SIG-M5 treated with dmso at 0.1 percent for 504 hours (cell line): ENCODE data around the gene ALX3.
A peak's percentile ranks its signal among the peaks of the same experiment; 100 is the strongest.

Source experiments
- DNase-seq: peaks from one replicate; lab custom pipeline; 2025; ENCODE audit not compliant: unreplicated experiment; lab: John Stamatoyannopoulos, UW

Gene ALX3

GRCh38 chr1:110070671-110071242 is at the start of gene ALX3:
ALX3 (minus strand) TSS chr1:110070672; CDS start chr1:110070612, 60 bp downstream.
- no peak for DNase-seq

GRCh38 chr1:110119843-110120242 is 49.4 kb upstream of the ALX3 start:
- DNase-seq: no peak

- no peak for DNase-seq
These were observed 48.3 kb upstream of the ALX3 start for GRCh38 chr1:110118636-110119396.

- DNase-seq: no peak
These were observed 44.3 kb upstream of the ALX3 start for GRCh38 chr1:110114784-110115183.

GRCh38 chr1:110114173-110114572 is 43.7 kb upstream of the ALX3 start:
- no peak for DNase-seq

- DNase-seq: no peak
These were observed 43.1 kb upstream of the ALX3 start for GRCh38 chr1:110113551-110113950.

- DNase-seq: no peak
These were observed 42.2 kb upstream of the ALX3 start for GRCh38 chr1:110112656-110113055.

GRCh38 chr1:110112143-110112542 is 41.7 kb upstream of the ALX3 start, which contains the start of gene UBL4B:
UBL4B (plus strand) TSS chr1:110112443; CDS start chr1:110112535, 92 bp downstream.
- no peak for DNase-seq

- DNase-seq: no peak
These were observed 40.6 kb upstream of the ALX3 start for GRCh38 chr1:110111081-110111480.

- no peak for DNase-seq
These were observed 37.5 kb upstream of the ALX3 start for GRCh38 chr1:110107867-110108469.

- peak; percentile 70 for DNase-seq
These were observed 35.8 kb upstream of the ALX3 start for GRCh38 chr1:110106013-110106941.

- DNase-seq: peak; percentile 80
These were observed 31.6 kb upstream of the ALX3 start for GRCh38 chr1:110102081-110102480.

GRCh38 chr1:110100335-110100734 is 29.9 kb upstream of the ALX3 start:
- no peak for DNase-seq

GRCh38 chr1:110098222-110099026 is 28.0 kb upstream of the ALX3 start:
- DNase-seq: no peak

GRCh38 chr1:110097507-110098221 is 27.2 kb upstream of the ALX3 start:
- DNase-seq: no peak

- DNase-seq: no peak
These were observed 24.6 kb upstream of the ALX3 start for GRCh38 chr1:110094931-110095654.

- no peak for DNase-seq
These were observed 22.5 kb upstream of the ALX3 start for GRCh38 chr1:110092991-110093390.

- no peak for DNase-seq
These were observed 21.3 kb upstream of the ALX3 start for GRCh38 chr1:110091791-110092190.

- DNase-seq: no peak
These were observed 20.9 kb upstream of the ALX3 start for GRCh38 chr1:110091381-110091780.
